NCI-H2196 treated with DMSO at 0.1 percent for 48 hours (cell line): ENCODE data around the gene CTRB1.
"Not testable (repeated sequence)": the region's sequence is repeated elsewhere in the genome, so short reads cannot be mapped to it uniquely, and the experiment has no call there.

Experiments
- DNase-seq: peaks from one replicate; lab custom pipeline; 2025; ENCODE audit not compliant: unreplicated experiment; lab: John Stamatoyannopoulos, UW

CTRB1 gene

DNA sequence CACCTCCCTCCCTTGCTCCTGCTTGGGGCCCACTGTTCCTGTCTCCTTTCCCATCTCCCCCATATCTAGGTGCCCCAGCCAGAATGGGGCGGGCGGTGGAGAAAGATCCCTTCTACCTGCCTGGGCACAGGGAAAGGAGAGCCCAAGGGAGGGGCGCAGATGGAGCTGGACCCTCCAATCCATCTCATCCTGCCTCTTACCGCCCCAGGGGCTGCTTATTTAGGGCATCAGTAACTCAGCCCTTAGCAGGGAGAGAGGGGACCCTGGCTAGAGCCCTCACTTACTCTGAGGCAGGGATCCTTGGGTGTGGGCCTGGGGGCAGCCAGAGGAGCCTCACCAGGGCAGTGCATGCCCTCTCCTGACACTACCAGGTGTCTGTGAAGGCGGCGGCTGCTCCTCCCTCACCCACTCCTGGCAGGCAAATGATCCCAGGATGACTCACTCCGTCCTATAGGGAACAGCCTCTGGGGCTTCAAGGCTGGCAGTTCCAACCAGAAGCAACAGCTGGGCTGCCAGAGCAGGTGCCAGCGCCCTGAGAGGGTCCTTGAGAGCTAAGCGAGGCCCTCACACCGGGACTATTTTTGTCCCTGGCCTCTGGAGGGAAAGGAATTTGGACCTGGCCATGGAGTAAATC lies 49.0 kb downstream of the CTRB1 start:
- DNase-seq = peak; percentile 50

DNA sequence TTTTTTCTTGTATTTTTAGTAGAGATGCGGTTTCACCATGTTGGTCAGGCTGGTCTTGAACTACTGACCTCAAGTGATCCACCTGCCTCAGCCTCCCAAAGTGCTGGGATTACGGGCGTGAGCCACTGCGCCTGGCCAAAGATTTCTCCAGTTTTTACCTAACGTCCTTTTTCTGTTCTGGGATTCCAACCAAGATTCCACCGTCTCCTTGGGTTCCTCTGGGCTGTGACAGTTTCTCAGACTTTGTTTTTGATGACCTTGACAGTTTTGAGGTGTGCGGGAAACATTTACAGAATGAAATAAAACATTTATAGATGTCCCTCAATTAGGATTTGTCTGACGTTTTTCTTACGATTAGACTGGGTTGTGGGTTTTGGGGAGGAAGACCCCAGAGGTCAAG lies 50.6 kb downstream of the CTRB1 start:
- DNase-seq = not testable (repeated sequence)

DNA sequence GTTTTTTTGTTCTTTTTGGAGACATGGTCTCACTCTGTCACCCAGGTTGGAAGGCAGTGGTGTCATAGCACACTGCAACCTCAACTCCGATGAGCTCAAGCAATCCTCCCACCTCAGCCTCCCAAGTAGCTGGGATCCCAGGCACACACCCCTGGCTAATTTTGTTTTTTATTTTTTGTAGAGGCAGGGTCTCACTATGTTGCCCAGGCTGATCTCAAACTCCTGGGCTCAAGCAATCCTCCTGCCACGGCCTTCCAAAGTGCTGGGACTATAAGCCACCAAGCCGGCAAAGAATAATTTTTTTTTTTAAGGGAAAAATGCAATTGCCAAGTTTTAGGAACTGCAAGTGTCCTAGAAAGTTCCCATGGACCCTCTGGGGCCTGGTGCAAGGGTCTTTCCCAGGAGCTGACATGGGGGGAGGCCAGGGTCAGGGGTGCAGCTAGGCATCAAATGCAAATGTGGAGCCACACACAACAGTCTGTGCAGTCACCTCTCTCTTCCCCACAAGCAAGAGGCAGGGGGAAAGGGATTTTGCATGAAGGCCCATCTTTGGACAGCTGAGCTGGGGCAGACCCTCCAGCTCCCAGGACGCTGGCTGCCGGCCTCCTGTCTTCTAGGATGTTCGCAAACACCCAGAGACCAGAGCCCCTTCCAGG lies 52.8 kb downstream of the CTRB1 start:
- no peak for DNase-seq

DNA sequence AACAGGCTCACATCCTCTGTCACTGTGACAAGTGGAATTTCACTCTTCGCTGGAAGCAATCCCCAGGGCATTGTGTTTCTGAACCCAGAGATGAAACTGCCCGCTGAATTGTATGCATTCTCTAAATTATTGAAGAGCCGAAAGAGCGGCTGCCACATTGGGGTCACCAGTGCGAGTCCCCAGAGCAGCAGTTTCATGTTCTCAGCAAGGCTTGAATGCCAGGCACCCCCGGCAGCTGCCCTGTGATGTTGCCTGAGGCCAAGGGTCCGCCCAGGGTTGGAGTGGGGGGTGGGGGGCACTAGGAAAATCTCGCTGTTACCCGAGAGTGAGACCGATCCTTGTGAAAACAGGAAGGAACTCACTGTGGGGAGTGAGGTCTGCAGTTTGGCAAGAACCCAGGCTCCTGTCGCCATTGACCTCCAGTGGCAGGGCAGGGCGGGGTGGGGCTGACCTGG lies 53.3 kb downstream of the CTRB1 start:
- DNase-seq = no peak

DNA sequence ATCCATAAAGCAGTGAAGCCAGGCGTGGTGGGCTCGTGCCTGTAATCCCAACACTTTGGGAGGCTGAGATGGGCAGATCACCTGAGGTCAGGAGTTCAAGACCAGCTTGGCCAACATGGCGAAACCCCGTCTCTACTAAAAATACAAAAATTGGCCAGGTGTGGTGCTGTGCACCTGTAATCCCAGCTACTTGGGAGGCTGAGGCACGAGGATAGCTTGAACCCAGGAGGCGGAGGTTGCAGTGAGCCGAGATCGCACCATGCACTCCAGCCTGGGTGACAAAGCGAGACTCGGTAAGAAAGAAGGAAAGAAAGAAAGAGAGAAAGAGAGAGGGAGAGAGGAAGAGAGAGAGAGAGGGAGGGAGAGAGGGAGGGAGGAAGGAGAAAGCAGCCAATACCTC lies 53.8 kb downstream of the CTRB1 start:
- not testable (repeated sequence) for DNase-seq

DNA sequence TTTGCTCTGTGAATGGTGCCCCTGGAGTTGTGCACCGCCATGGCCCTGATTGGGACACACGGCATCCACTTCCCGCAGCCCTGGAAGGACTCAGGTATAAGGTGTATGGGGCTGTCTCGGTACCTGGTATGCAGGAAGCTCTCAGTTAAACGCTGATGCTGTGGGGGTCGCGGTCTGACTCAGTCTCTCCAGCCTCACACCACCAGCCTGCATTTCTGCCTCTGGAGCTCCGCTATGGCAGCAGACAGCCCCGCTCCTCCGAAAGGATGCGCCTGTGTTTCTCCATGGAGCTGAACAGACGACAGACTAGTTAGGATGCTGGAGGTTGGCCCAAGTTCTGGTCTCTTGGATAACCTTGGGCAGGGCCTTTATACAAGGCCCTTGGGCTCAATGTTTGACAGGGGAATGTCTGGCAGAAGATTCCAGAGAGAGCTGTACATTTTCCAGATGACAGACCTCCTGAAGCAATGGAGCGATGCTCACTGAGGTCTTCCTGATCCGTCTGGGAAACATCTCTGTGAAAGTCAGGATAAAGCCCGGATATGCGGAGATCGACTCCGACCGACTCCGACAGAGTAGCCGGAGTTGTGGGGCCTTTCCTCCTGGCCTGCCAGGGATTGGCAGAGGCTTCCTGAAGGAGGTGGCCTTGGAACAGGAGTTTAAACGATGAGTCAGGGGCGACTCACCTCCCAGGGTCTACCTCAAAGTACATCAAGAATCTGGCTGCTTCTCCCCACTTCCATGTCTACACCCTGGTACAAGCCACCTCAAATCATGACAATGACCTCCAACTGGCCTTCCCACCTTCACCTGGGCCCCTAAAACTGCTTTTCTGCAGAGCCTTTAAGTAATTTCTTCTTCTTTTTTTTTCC lies 54.5 kb downstream of the CTRB1 start:
- DNase-seq = no peak
